ENCODE results near the gene PELI2.

DNA sequence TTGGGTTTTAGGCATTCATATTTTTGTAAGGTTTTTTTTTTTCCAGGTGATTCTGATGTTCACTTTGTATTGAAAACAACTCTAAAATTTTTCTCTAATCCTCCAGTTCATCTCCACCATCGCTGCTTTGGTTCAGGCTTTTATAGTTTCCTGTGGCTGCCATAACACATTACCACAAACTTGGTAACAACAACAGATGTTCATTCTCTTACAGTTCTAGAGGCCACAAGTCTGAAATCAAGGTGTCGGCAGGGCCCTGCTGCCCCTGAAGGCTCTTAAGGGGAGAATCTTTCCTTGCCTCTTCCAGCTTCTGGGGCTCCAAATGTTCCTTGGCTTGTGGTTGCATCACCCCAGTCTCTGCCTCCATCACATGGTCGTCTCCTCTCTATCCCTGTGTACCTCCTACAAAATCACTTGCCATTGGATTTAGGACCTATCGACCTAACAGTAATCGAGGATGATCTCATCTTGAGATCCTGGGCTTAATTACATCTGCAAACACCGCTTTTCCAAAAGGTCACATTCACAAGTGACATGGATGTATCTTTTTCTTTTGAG, 55.2 kb downstream of the PELI2 start:
- TF ChIP-seq, protein P1, sequence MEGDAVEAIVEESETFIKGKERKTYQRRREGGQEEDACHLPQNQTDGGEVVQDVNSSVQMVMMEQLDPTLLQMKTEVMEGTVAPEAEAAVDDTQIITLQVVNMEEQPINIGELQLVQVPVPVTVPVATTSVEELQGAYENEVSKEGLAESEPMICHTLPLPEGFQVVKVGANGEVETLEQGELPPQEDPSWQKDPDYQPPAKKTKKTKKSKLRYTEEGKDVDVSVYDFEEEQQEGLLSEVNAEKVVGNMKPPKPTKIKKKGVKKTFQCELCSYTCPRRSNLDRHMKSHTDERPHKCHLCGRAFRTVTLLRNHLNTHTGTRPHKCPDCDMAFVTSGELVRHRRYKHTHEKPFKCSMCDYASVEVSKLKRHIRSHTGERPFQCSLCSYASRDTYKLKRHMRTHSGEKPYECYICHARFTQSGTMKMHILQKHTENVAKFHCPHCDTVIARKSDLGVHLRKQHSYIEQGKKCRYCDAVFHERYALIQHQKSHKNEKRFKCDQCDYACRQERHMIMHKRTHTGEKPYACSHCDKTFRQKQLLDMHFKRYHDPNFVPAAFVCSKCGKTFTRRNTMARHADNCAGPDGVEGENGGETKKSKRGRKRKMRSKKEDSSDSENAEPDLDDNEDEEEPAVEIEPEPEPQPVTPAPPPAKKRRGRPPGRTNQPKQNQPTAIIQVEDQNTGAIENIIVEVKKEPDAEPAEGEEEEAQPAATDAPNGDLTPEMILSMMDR (IDR thresholded peaks at IDR 0.05; ENCODE audit: poor library complexity), result no peak
- no peak for TF ChIP-seq EZH2 (IDR thresholded peaks at IDR 0.05; ENCODE audit: borderline replicate concordance)
- TF ChIP-seq EZH2phosphoT487 (IDR thresholded peaks at IDR 0.05; ENCODE audit: low read depth, severe bottlenecking, unreplicated experiment), result no peak

Data from hepatocyte (in vitro differentiated cells).